Fibroblast of lung (primary cell): ENCODE measurements around the gene LRRC61. TPM values are rescaled to one million over a fixed set of nuclear protein-coding genes. Genes with fewer than 3 reads are reported as not detected.

ENCODE experiments used
- DNase-seq, 2 donors: peaks; one replicate each; pipeline versions ENCODE4 v3.0.0 to v3.0.0-alpha.2; 2010; ENCODE audit warnings: low read depth in 2 of 2
- H2AFZ ChIP-seq: 2 replicates; pipeline ENCODE4 v1.5.1; 2012; ENCODE audit warnings: low read length, control low read depth, inconsistent platforms
- H3K27ac ChIP-seq: 2 replicates; pipeline ENCODE4 v1.5.1; 2011; ENCODE audit warnings: low read length, control low read depth; ENCODE audit not compliant: insufficient read depth
- H3K27me3 ChIP-seq: 2 replicates; pipeline ENCODE4 v1.5.1; 2011; ENCODE audit warnings: mild to moderate bottlenecking, low read length; ENCODE audit not compliant: control insufficient read depth, insufficient read depth
- H3K36me3 ChIP-seq: 2 replicates; pipeline ENCODE4 v1.5.1; 2011; ENCODE audit warnings: low read length; ENCODE audit not compliant: control insufficient read depth, insufficient read depth
- H3K4me1 ChIP-seq: 2 replicates; pipeline ENCODE4 v1.5.1; 2011; ENCODE audit warnings: low read length; ENCODE audit not compliant: control insufficient read depth, insufficient read depth; ENCODE audit errors: extremely low read depth
- H3K4me2 ChIP-seq: 2 replicates; pipeline ENCODE4 v1.5.1; 2011; ENCODE audit warnings: low read length, control low read depth; ENCODE audit not compliant: insufficient read depth; ENCODE audit errors: extremely low read depth
- H3K4me3 ChIP-seq, 4 experiments: fragments of 200-600 bp in 1 of 4; sonication (generic) in 1 of 4; replicated peaks in 1 of 4; 2 replicates each; pipeline ENCODE4 v1.5.1; 2011 to 2016; ENCODE audit warnings: low read length in 4 of 4, low read depth in 3 of 4, mild to moderate bottlenecking in 3 of 4, control low read depth in 2 of 4, inconsistent platforms in 1 of 4, mixed read lengths in 1 of 4; ENCODE audit not compliant: insufficient read depth in 1 of 4; ENCODE audit errors: control extremely low read depth in 1 of 4
- H3K79me2 ChIP-seq: 2 replicates; pipeline ENCODE4 v1.5.1; 2012; ENCODE audit warnings: mild to moderate bottlenecking, low read length, inconsistent platforms; ENCODE audit not compliant: control insufficient read depth, insufficient read depth
- H3K9ac ChIP-seq: 2 replicates; pipeline ENCODE4 v1.5.1; 2011; ENCODE audit warnings: mild to moderate bottlenecking, low read length, control low read depth; ENCODE audit not compliant: insufficient read depth
- H3K9me3 ChIP-seq: 2 replicates; pipeline ENCODE4 v1.5.1; 2012; ENCODE audit warnings: low read depth, low read length; ENCODE audit not compliant: control insufficient read depth, insufficient read depth
- H4K20me1 ChIP-seq: 2 replicates; pipeline ENCODE4 v1.5.1; 2011; ENCODE audit warnings: low read length; ENCODE audit not compliant: control insufficient read depth, insufficient read depth; ENCODE audit errors: extremely low read depth
- CTCF ChIP-seq, 2 donors: IDR thresholded peaks in 1 of 2; conservative IDR thresholded peaks in 1 of 2; 1 replicate in 1 of 2; 2 replicates in 1 of 2; pipeline ENCODE4 v1.5.1; 2011 to 2012; ENCODE audit warnings: low read length in 2 of 2, control low read depth in 1 of 2, inconsistent platforms in 1 of 2, low read depth in 1 of 2, mild to moderate bottlenecking in 1 of 2
- EZH2 ChIP-seq: IDR thresholded peaks from 2 replicates; pipeline ENCODE4 v1.5.1; 2012; ENCODE audit warnings: low read length, control low read depth, mild to moderate bottlenecking; ENCODE audit errors: missing control alignments
- polyA plus RNA-seq, 2 donors: library from polyadenylated mRNA; depleted of rRNA in 1 of 2; stranded (reverse) in 1 of 2; unstranded in 1 of 2; fragments of >200 nt; gene quantifications; 2 replicates each; pipeline ENCODE4 v1.2.1, GENCODE V29; 2011 to 2012; ENCODE audit warnings: missing spikeins in 1 of 2
- total RNA-seq: library from RNA; depleted of rRNA; stranded (reverse); fragments of >200 nt; gene quantifications from 2 replicates; pipeline ENCODE4 v1.2.1, GENCODE V29; 2014

LRRC61 gene
- total and polyA plus RNA-seq, 2 donors (not counting 1 experiment from before 2014, with no cell fraction given): 0.03 to 0.33 TPM

- TF ChIP-seq EZH2: no peak
- no peak for TF ChIP-seq CTCF (conservative IDR thresholded peaks at IDR 0.05 in 1 of 2, IDR thresholded peaks at IDR 0.05 in 1 of 2; ENCODE audit: low read depth in 1 of 2, low read length in 2 of 2)
- H3K4me1 ChIP-seq: peaks cover 15% of the 10 kb centered on the region
- DNase-seq: no peak
- H3K4me2 ChIP-seq: peak overlapping the region; percentile 13
- no peaks in the 10 kb centered on the region for H3K79me2 ChIP-seq
- H2AFZ ChIP-seq: no peak overlapping the region
- H3K36me3 ChIP-seq: no peaks in the 10 kb centered on the region
- no peak overlapping the region for H3K9ac ChIP-seq
- no peak overlapping the region for H3K27ac ChIP-seq
- H3K27me3 ChIP-seq: peaks cover 8% of the 10 kb centered on the region
- H3K9me3 ChIP-seq: no peaks in the 10 kb centered on the region
- no peak overlapping the region for H3K4me3 ChIP-seq
- no peaks in the 10 kb centered on the region for H4K20me1 ChIP-seq
These were observed 12.6 kb downstream of the LRRC61 start for GRCh38 chr7:150335774-150336112.

GRCh38 chr7:150336746-150337145 lies 13.6 kb downstream of the LRRC61 start:
- Histone ChIP-seq H3K27ac (no peak overlapping the region), H3K79me2 (no peaks in the 10 kb centered on the region), H2AFZ (no peak overlapping the region), H4K20me1 (no peaks in the 10 kb centered on the region), H3K27me3 (peaks cover 15% of the 10 kb centered on the region), H3K4me1 (peaks cover 15% of the 10 kb centered on the region), H3K36me3 (no peaks in the 10 kb centered on the region), H3K9ac (no peak overlapping the region), H3K4me3 (no peak overlapping the region), H3K4me2 (no peak overlapping the region), H3K9me3 (no peaks in the 10 kb centered on the region)
- DNase-seq: no peak
- TF ChIP-seq EZH2 (no peak), CTCF (conservative IDR thresholded peaks at IDR 0.05 in 1 of 2, IDR thresholded peaks at IDR 0.05 in 1 of 2; ENCODE audit: low read depth in 1 of 2, low read length in 2 of 2) (no peak)

GRCh38 chr7:150337179-150337578 lies 14.0 kb downstream of the LRRC61 start:
- H3K9me3 ChIP-seq: no peaks in the 10 kb centered on the region
- H3K4me3 ChIP-seq: no peak overlapping the region
- TF ChIP-seq CTCF (conservative IDR thresholded peaks at IDR 0.05 in 1 of 2, IDR thresholded peaks at IDR 0.05 in 1 of 2; ENCODE audit: low read depth in 1 of 2, low read length in 2 of 2) (no peak), EZH2 (no peak)
- H3K9ac ChIP-seq: no peak overlapping the region
- no peak for DNase-seq
- H3K4me1 ChIP-seq: peaks cover 15% of the 10 kb centered on the region
- no peaks in the 10 kb centered on the region for H4K20me1 ChIP-seq
- no peaks in the 10 kb centered on the region for H3K79me2 ChIP-seq
- no peak overlapping the region for H3K4me2 ChIP-seq
- peaks cover 20% of the 10 kb centered on the region for H3K27me3 ChIP-seq
- H3K36me3 ChIP-seq: no peaks in the 10 kb centered on the region
- H3K27ac ChIP-seq: no peak overlapping the region
- H2AFZ ChIP-seq: no peak overlapping the region
